ENCODE data around the gene NLGN4X. TPM values are rescaled to one million over a fixed set of nuclear protein-coding genes. Genes with fewer than 3 reads are reported as not detected.

NLGN4X gene
- total and polyA plus RNA-seq, 2 donors (not counting 3 experiments of a cell fraction or from before 2014, with no cell fraction given), result 0.03 TPM; not detected in 1

DNA sequence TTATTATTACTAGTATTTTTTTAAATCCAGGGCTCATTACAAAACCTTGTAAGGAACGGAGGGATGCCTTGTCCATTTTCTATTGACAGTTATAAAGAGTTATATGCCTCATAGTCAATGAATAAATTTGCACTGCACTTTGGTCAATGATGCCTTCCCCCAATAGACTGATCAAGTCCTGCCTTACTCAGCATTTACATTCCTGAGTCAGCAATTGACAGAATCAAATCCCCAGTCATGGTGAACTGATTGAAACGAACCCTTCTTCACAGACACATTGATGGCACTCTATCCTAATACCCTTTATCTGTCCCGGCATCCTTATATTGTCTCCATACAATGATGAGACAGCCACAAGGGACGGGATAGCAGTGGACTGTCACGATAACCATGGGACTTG lies 213.2 kb downstream of the NLGN4X start:
- DNase-seq (ENCODE audit: low read depth, low spot score) (no peak), FAIRE-seq (no peak)
- Histone ChIP-seq H3K4me3 (replicated peaks in 1 of 3; ENCODE audit: insufficient read depth in 1 of 3, low read depth in 1 of 3, low read length in 3 of 3) (no peak overlapping the region), H3K36me3 (ENCODE audit: control insufficient read depth in 2 of 2, extremely low read depth in 1 of 2, insufficient read depth in 2 of 2, low read length in 2 of 2) (no peaks in the 10 kb centered on the region), H3K27me3 (ENCODE audit: control insufficient read depth in 2 of 2, insufficient read depth in 2 of 2, low read length in 2 of 2) (no peaks in the 10 kb centered on the region), H3K79me2 (ENCODE audit: control insufficient read depth, insufficient read depth, low read length) (no peaks in the 10 kb centered on the region), H3K9ac (replicated peaks; ENCODE audit: extremely low read depth, insufficient read depth, low read length) (no peak overlapping the region), H3K9me3 (replicated peaks; ENCODE audit: control insufficient read depth, insufficient read depth, low read length) (no peaks in the 10 kb centered on the region), H3K4me1 (ENCODE audit: control insufficient read depth, extremely low read depth, insufficient read depth, low read length) (no peaks in the 10 kb centered on the region), H3K9me1 (replicated peaks; ENCODE audit: control insufficient read depth, extremely low read depth, insufficient read depth, low read length) (no peaks in the 10 kb centered on the region), H2AFZ (ENCODE audit: low read depth, low read length) (no peak overlapping the region), H3K27ac (ENCODE audit: insufficient read depth, low read depth, low read length) (no peak overlapping the region), H3K4me2 (ENCODE audit: insufficient read depth, low read length) (no peak overlapping the region), H4K20me1 (replicated peaks; ENCODE audit: control insufficient read depth, extremely low read depth, insufficient read depth, low read length) (no peaks in the 10 kb centered on the region)
- CTCF ChIA-PET, result no interaction called here
- POLR2A ChIA-PET, result no interaction called here
- no TSS peak for BruUV-seq (replicated peaks)
- intact Hi-C loops (cut with micrococcal nuclease), result no loop called here
- TF ChIP-seq, protein P1, sequence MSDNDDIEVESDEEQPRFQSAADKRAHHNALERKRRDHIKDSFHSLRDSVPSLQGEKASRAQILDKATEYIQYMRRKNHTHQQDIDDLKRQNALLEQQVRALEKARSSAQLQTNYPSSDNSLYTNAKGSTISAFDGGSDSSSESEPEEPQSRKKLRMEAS (IDR thresholded peaks at IDR 0.05; ENCODE audit: insufficient read depth, insufficient read length), result no peak
- TF ChIP-seq GATA2 (IDR thresholded peaks at IDR 0.05; ENCODE audit: insufficient read depth, insufficient read length, low read depth, low read length) (no peak), FOS (IDR thresholded peaks at IDR 0.05; ENCODE audit: borderline replicate concordance, insufficient read depth, low read length) (no peak), EZH2 (IDR thresholded peaks at IDR 0.05; ENCODE audit: borderline replicate concordance, low read depth, low read length, severe bottlenecking) (no peak), CTCF (IDR thresholded peaks at IDR 0.05; ENCODE audit: extremely low read depth in 1 of 2, insufficient read depth in 1 of 2, low read depth in 1 of 2, low read length in 2 of 2) (no peak), POLR2AphosphoS5 (IDR thresholded peaks at IDR 0.05; ENCODE audit: insufficient read depth, low read depth, low read length) (no peak), MYC (IDR thresholded peaks at IDR 0.05; ENCODE audit: low read depth, low read length) (no peak), POLR2A (IDR thresholded peaks at IDR 0.05; ENCODE audit: low read depth, low read length) (no peak), JUN (IDR thresholded peaks at IDR 0.05; ENCODE audit: borderline replicate concordance, insufficient read depth, insufficient read length, low read depth) (no peak)
- dilution Hi-C loops (cut with MboI; ENCODE audit: extremely low pct_ligation_motif_present, low sequenced_read_pairs), result no loop called here

All from endothelial cell of umbilical vein (primary cell).